HG03095 (cell line): Measurements from ENCODE around the gene COTL1.

ENCODE experiments used
- ATAC-seq: cut with Tn5 transposase; IDR thresholded peaks from one replicate; pipeline ENCODE4 v1.9.1; 2021; ENCODE audit warnings: moderate library complexity; ENCODE audit not compliant: unreplicated experiment

The COTL1 gene

DNA sequence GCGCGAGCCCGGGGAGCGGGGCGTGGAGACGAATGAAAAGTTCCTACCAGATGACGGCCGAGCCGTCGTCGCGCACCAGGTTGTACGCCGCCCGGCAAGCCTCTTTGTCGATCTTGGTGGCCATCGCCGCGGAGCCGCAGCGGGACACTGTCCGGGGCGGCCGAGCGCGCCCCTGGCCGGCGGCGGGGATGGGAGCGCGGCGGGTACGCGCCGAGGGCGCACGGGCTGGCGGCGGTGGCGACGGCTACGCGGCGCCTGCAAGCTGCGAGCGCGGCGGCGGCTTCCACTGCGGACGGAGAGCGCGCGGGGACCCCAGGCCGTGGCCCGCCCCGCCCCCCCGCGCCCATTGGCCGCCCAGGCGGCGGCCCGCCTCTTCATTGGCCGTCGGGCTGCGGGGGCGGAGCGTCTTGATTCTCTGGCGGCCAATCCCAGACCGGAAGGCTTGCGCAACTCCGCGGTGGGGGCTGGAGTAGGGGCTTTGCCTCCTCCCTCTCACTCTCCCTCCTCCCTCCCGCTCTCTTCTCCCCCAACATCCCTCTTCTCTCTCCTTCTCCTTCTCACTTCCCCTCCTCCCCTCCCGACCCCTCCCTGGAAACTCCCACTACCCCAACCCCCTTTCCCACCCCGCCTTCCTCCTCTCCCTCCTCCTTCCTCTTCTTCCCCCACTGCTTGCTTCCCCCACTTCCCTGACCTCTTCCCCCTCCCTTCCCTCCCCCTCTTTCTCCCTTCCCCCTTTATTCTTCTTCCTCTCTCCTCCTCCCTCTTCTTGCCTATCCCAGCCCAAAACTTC lies at the start of gene COTL1:
Gene COTL1 (minus strand): TSS at position 288 of the 790 bp plus-strand sequence. CDS start 164 bp downstream, at position 124.
- peak; percentile 70 for ATAC-seq

- no peak for ATAC-seq
Measured at GRCh38 chr16:84665843-84666242, 48.0 kb upstream of the COTL1 start.

DNA sequence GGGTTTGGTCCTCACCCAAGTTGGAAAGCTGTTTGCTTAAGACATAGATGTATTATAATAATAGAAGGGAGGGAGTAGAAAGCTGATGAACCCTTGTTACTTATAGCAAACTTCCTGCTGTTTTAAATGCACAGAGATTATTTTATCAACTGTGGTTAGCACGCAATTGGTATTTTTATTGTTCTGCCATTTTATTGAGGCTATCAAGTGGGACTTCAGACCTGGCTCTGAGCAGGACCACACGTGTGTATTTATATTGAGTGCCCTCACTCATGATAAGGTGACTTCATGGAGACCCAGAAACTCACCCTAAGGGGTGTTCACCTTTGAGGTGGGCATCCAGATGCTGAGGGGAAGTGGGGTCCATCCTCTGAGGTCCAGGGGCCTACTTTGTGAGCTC lies 47.5 kb upstream of the COTL1 start:
- ATAC-seq, result no peak

DNA sequence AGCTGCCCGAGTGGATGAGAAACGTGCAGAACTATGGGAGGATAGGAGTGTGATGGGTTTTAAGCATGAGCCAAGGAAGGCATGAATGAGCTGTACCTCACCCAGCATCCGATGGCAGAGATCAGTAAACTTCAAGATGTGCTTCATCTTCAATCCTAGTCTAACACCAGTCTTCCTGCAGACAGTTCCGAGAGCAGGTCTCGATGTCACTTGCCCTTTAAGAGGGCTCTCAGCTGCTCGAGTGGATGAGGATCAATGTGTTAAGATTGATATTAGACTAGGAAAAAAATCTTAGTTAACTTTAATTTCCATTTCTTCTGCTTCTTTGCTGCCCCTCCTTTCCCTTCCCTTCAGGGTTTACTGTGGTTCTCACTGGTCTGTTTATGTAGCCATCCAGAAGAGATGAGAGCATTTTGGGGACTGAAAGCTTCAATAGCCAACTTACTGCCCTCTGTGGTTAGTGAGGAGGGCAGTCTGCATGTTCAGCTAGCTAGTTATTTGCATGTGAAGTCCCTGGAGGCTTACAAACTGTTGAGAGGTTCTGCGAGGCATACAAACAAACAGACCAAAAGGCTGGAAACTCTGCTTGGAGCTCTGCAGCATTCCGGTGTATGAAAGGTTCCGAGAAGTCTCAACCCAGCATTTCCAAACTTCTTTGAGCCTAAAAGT lies 45.7 kb upstream of the COTL1 start:
- peak; percentile 67 for ATAC-seq

- no peak for ATAC-seq
Measured at GRCh38 chr16:84662471-84662870, 44.6 kb upstream of the COTL1 start.

- ATAC-seq, result no peak
Measured at GRCh38 chr16:84661418-84662060, 43.7 kb upstream of the COTL1 start.

DNA sequence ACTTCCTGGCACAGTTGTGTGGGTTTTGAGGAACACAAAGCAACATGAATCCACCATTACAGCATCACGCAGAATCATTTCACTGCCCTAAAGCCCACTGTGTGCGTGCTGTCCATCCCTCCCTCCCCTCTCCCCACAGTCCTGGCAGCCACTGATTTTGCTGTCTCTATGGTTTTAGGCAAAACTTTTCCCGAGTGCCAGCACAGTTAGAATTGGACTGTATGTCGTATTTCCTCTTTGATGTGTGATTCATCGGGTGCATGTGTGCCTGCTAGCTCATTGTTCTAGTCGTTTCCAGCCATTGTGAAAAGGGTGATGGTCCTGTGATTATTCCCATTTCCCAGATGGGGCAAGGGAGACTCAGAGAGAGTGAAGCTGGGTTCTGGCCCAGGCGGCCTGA lies 43.1 kb upstream of the COTL1 start:
- ATAC-seq, result no peak

- ATAC-seq, result no peak
Measured at GRCh38 chr16:84659656-84660300, 41.9 kb upstream of the COTL1 start.

DNA sequence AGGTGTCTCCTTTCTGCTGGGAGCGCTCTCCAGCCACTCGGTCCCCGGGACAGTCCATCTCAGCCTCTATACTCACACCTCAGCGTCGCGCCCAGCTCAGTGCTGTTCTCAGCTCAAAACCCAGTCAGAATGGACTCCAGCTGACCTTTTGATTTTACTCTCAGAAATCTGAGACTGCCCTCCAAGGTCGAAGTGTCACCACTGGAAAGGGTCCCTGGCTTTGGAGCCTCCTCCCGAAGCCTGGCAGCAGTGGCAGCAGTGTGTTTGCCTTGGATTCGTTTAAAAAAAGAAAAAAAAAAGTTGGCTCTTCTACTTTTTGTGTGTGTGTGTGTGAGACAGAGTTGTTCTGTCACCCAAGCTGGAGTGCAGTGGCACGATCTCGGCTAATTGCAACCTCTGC lies 40.8 kb upstream of the COTL1 start:
- no peak for ATAC-seq

- no peak for ATAC-seq
Measured at GRCh38 chr16:84657229-84657837, 39.5 kb upstream of the COTL1 start.

DNA sequence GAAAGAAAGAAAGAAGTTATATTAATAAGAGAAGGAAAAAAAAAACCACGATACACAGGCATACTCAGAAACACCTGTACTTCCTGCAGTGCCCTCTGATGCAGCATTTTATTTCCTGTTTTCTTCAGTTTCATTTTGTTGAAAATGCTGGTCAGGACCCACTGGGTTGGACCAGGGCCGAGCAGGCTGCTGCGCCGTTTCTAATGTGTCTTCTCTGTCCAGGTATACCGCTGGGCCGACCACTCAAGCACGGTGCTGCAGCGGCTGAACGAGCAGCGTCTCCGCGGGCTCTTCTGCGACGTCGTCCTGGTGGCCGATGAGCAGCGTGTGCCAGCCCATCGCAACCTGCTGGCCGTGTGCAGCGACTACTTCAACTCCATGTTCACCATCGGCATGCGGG lies 38.8 kb upstream of the COTL1 start:
- ATAC-seq, result no peak

- ATAC-seq, result no peak
Measured at GRCh38 chr16:84654998-84655397, 37.1 kb upstream of the COTL1 start.

GRCh38 chr16:84654238-84654637 lies 36.4 kb upstream of the COTL1 start:
- ATAC-seq, result no peak

- ATAC-seq, result no peak
Measured at GRCh38 chr16:84652566-84652965, 34.7 kb upstream of the COTL1 start.

DNA sequence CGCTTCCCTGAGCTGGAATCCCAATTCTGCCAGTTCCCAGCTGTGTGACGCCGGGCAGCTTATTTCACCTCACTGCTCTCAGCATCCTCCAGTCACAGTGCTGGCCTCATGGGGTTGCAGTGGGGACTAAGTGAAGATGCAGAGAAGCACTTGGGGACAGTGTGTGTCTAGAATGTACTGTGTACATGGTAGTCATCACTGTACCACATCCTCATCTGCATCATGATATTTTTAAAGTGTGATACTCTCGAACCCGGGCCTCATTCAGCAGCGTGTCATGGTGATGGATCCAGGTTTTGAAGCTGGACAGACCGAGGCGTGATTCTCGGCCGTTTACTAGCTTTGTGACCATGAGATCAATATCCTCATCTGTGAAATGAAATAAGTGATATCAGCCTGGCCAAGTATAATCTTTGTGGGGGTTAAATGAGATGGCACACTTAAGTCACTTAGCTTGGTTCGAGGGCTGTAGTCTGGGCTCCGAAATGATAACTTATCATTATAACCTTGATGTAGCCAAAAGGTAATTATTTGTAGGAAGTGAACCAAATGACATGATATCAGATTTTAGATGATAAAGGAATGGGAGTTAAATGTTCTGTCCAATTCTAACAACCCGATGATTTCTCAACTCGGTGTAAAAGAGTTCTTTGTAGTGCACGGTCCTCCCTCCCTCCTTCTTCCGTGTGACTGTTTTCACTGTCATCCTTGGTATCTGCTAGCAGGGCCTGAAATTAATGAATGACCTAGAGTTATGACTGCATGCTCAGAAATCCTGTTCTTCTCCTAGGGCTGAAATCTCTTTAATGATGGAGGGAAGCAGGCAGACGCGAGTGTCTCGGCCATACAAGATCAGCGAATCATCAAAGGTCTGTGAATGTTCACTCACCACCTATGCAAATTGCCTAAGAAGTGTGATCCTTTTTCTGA lies 32.4 kb upstream of the COTL1 start:
- no peak for ATAC-seq

DNA sequence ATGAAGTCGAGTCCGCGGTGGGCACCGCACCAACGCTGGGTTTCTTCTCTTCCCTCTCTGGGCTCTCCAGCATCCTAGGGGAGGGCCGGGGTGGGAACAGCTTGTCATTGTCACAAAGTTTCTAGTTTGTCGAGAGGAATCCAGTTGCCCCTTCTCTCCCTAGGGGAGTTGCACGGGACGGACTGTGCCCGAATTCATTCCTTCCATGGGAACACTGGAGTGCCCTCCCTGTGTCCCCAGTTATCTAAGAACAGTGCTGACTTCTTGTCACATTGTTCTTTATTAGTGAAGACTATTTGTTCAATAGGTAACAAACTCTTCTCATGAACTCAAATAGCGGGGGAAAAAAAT lies 31.6 kb upstream of the COTL1 start:
- no peak for ATAC-seq

DNA sequence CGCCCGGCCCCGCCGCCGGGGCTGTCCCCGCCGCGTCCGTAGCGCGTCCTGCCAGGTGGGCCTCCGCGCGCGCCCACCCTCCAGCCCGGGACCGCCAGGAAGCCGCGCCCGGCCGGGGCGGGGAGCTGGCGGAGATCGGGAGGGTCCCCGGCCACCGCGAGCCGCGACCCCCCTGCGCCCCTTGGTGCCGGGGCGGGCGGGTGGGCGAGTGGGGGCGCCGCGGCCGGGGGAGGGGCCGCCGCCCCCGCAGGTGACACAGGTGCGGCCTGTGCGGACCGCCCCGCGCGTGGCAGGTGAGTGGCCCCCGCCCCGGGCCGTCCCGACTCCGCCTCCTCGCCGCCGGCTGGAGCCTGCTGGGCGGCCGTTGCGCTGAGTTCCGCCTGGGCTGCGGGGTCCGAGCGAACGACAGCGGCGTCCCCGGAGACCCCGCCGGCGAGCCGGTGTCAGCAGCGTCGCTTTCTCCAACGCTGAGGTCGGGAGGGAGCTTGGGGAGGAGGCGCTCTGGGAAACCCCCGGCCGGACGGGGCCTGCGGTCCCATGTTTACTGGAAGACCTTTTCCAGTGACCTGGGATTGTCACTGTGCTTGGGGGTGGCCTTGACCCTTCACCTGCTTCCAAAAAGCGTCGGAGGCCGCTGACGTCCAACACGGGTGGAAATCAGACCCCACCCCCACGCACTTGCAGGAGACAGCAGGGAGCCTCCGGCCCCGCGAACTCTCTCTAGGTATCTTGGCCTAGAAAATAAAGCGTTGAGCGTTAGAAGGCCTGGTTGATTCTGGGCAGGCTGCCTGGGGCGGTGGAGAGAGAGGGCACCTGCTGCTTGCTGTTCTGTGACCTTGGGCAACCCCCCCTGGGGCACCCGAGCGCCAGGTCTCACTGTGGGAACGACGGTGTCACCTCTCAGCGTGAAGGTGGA lies 31.0 kb upstream of the COTL1 start:
- ATAC-seq, result peak; percentile 60

- ATAC-seq, result peak; percentile 79
Measured at GRCh38 chr16:84647828-84648594, 30.1 kb upstream of the COTL1 start, which contains the start of gene KLHL36. Gene KLHL36 (plus strand): TSS chr16:84648511. CDS start chr16:84650868, 2,357 bp downstream.
